HCT116 (cell line): ENCODE measurements around the gene NCAPG2. TPM values are rescaled to one million over a fixed set of nuclear protein-coding genes. Genes with fewer than 3 reads are reported as not detected.

Experiments used
- ATAC-seq: fragments of 200-7000 bp; cut with Tn5 transposase; 2 replicates; pipeline ENCODE4 v1.9.1; 2020; ENCODE audit warnings: mild to moderate bottlenecking, moderate library complexity
- BruUV-seq: library from RNA; stranded (reverse); fragments of 400-500 nt; replicated peaks from 2 replicates; lab custom pipeline; 2021; lab: Mats Ljungman, UMichigan
- CTCF ChIA-PET: fragments of 300-600 bp; sonication (Branson Sonifier 250); formaldehyde crosslinking; loops from one replicate; lab custom pipeline; 2021; ENCODE audit warnings: antibody characterized with exemption; lab: Charles Lee
- POLR2A ChIA-PET: fragments of 300-600, 350-600 bp; sonication (Branson Sonifier 250); formaldehyde crosslinking; loops from one replicate; lab custom pipeline; 2021; ENCODE audit warnings: antibody characterized with exemption; lab: Charles Lee
- RAD21 ChIA-PET, 2 experiments: fragments of 300-600 bp; sonication (Branson Sonifier 250); formaldehyde crosslinking; loops; one replicate each; lab custom pipeline; 2023; ENCODE audit warnings: low total read pairs in 2 of 2; ENCODE audit not compliant: uncharacterized antibody in 2 of 2, unreplicated experiment in 2 of 2, low non-redundant PET in 1 of 2; lab: Charles Lee
- DNase-seq: peaks from one replicate; pipeline ENCODE4 v3.0.0-alpha.2; 2010; ENCODE audit warnings: low read depth, low spot score
- H2AFZ ChIP-seq: fragments of 200-600 bp; shearing (Covaris generic), sonication (generic); 2 replicates; pipeline ENCODE4 v1.6.1; 2017; ENCODE audit warnings: low read depth, mixed run types, mixed read lengths, antibody characterized with exemption, low read length; ENCODE audit not compliant: poor library complexity, severe bottlenecking
- H3K27ac ChIP-seq: 2 replicates; pipeline ENCODE4 v1.5.1; 2012; ENCODE audit warnings: low read depth, low read length
- H3K27me3 ChIP-seq: fragments of 200-600 bp; sonication (generic); 2 replicates; pipeline ENCODE4 v1.6.1; 2016; ENCODE audit warnings: mixed run types, low read length, mixed read lengths; ENCODE audit not compliant: insufficient read depth
- H3K36me3 ChIP-seq, 2 experiments: fragments of 200-500 bp in 1 of 2; fragments of 200-600 bp in 1 of 2; sonication (Bioruptor generic) in 1 of 2; sonication (generic) in 1 of 2; 2 replicates each; pipeline versions ENCODE4 v1.5.1 to v1.6.1; 2014 to 2016; ENCODE audit warnings: low read length in 2 of 2, inconsistent platforms in 1 of 2, mixed read lengths in 1 of 2, mixed run types in 1 of 2; ENCODE audit not compliant: insufficient read depth in 2 of 2, control insufficient read depth in 1 of 2
- H3K4me1 ChIP-seq, 2 experiments: fragments of 200-600 bp in 1 of 2; sonication (generic) in 1 of 2; 2 replicates each; pipeline versions ENCODE4 v1.5.1 to v1.6.1; 2012 to 2017; ENCODE audit warnings: low read length in 2 of 2, inconsistent platforms in 1 of 2, mild to moderate bottlenecking in 1 of 2, mixed read lengths in 1 of 2, mixed run types in 1 of 2, moderate library complexity in 1 of 2; ENCODE audit not compliant: insufficient read depth in 2 of 2, control insufficient read depth in 1 of 2
- H3K4me2 ChIP-seq: fragments of 200-600 bp; sonication (generic); 2 replicates; pipeline ENCODE4 v1.6.1; 2017; ENCODE audit warnings: mixed run types, low read length, mixed read lengths
- H3K4me3 ChIP-seq, 2 experiments: fragments of 200-600 bp in 1 of 2; sonication (generic) in 1 of 2; replicated peaks in 1 of 2; 2 replicates each; pipeline ENCODE4 v1.5.1; 2011 to 2016; ENCODE audit warnings: low read length in 2 of 2, control low read depth in 1 of 2, low read depth in 1 of 2, mild to moderate bottlenecking in 1 of 2, mixed read lengths in 1 of 2, mixed run types in 1 of 2
- H3K79me2 ChIP-seq: fragments of 200-600 bp; sonication (generic); 2 replicates; pipeline ENCODE4 v1.6.1; 2017; ENCODE audit warnings: mild to moderate bottlenecking, mixed run types, low read length, moderate library complexity, mixed read lengths; ENCODE audit not compliant: insufficient read depth
- H3K9ac ChIP-seq: fragments of 200-600 bp; sonication (generic); 2 replicates; pipeline ENCODE4 v1.6.1; 2016; ENCODE audit warnings: low read length, mixed read lengths
- H3K9me2 ChIP-seq: fragments of 200-600 bp; sonication (generic), shearing (Covaris generic); 2 replicates; pipeline ENCODE4 v1.6.1; 2017; ENCODE audit warnings: mixed run types, mild to moderate bottlenecking, moderate library complexity; ENCODE audit not compliant: insufficient read depth
- H3K9me3 ChIP-seq, 2 experiments: fragments of 200-500 bp in 1 of 2; fragments of 200-600 bp in 1 of 2; sonication (Bioruptor generic) in 1 of 2; sonication (generic) in 1 of 2; 2 replicates each; pipeline ENCODE4 v1.6.1; 2014 to 2017; ENCODE audit warnings: low read length in 2 of 2, mixed read lengths in 2 of 2, inconsistent platforms in 1 of 2, low read depth in 1 of 2, mild to moderate bottlenecking in 1 of 2, mixed run types in 1 of 2, moderate library complexity in 1 of 2; ENCODE audit not compliant: control insufficient read depth in 1 of 2, insufficient read depth in 1 of 2
- H4K20me1 ChIP-seq: fragments of 200-600 bp; sonication (generic), shearing (Covaris generic); 2 replicates; pipeline ENCODE4 v1.6.1; 2017; ENCODE audit warnings: mixed run types, mild to moderate bottlenecking, moderate library complexity; ENCODE audit not compliant: insufficient read depth
- CEBPB ChIP-seq: IDR thresholded peaks from 2 replicates; pipeline ENCODE4 v1.6.1; 2012; ENCODE audit warnings: low read depth
- CTCF ChIP-seq, 3 experiments: fragments of 200-600 bp in 1 of 3; sonication (generic) in 1 of 3; IDR thresholded peaks in 2 of 3; conservative IDR thresholded peaks in 1 of 3; 2 replicates each; pipeline ENCODE4 v1.5.1; 2012 to 2017; ENCODE audit warnings: low read depth in 2 of 3, low read length in 2 of 3, antibody characterized with exemption in 1 of 3, borderline replicate concordance in 1 of 3, control low read depth in 1 of 3, mild to moderate bottlenecking in 1 of 3, mixed read lengths in 1 of 3, mixed run types in 1 of 3, moderate library complexity in 1 of 3; ENCODE audit not compliant: insufficient read depth in 1 of 3
- EGR1 ChIP-seq: IDR thresholded peaks from 2 replicates; pipeline ENCODE4 v1.6.1; 2012; ENCODE audit warnings: low read depth
- EZH2phosphoT487 ChIP-seq: fragments of 200-600 bp; IDR thresholded peaks from 2 replicates; pipeline ENCODE4 v1.6.1; 2018; ENCODE audit warnings: antibody characterized with exemption, borderline replicate concordance
- JUND ChIP-seq: IDR thresholded peaks from 2 replicates; pipeline ENCODE4 v1.6.1; 2012
- RAD21 ChIP-seq: IDR thresholded peaks from 2 replicates; pipeline ENCODE4 v1.6.1; 2012; ENCODE audit warnings: low read depth, mild to moderate bottlenecking
- TCF7L2 ChIP-seq: IDR thresholded peaks from 2 replicates; pipeline ENCODE4 v1.7.0; 2011; ENCODE audit warnings: borderline replicate concordance, inconsistent platforms; ENCODE audit not compliant: insufficient read depth, insufficient read length; ENCODE audit errors: extremely low read depth
- ZBTB33 ChIP-seq: IDR thresholded peaks from 2 replicates; pipeline ENCODE4 v1.6.1; 2011; ENCODE audit warnings: mild to moderate bottlenecking, low read length, moderate library complexity; ENCODE audit not compliant: insufficient replicate concordance; ENCODE audit errors: extremely low read depth
- ZFX ChIP-seq: fragments of 450-650 bp; IDR thresholded peaks from 2 replicates; pipeline ENCODE4 v1.6.1; 2017
- ZNF274 ChIP-seq: fragments of 200-500 bp; sonication (Bioruptor generic); IDR thresholded peaks from 2 replicates; pipeline ENCODE4 v1.6.1; 2014; ENCODE audit warnings: mild to moderate bottlenecking, low read depth, low read length, inconsistent platforms
- intact Hi-C: fragments of 100-400 bp; cut with micrococcal nuclease; formaldehyde crosslinking; loops from 2 replicates; pipeline ENCODE4 v1.10.0; 2022
- total RNA-seq: library from RNA; stranded (reverse); gene quantifications from one replicate; pipeline ENCODE4 v1.2.1, GENCODE V29; 2021; ENCODE audit not compliant: unreplicated experiment

Gene NCAPG2
- total RNA-seq, 1 experiment from 2014 or later, result 73.1 TPM

- intact Hi-C loops, result no loop called here
- Histone ChIP-seq H2AFZ (no peak overlapping the region), H3K4me2 (no peak overlapping the region), H3K36me3 (no peaks in the 10 kb centered on the region), H3K79me2 (no peaks in the 10 kb centered on the region), H3K27me3 (peaks cover under 1% of the 10 kb centered on the region; the same call in 1 of the 2 replicates), H3K4me3 (no peak overlapping the region), H3K9me3 (peaks cover 0 to 3% of the 10 kb centered on the region in 2 experiments; a peak in 2 of 4 replicates), H3K9ac (no peak overlapping the region), H4K20me1 (no peaks in the 10 kb centered on the region), H3K4me1 (no peaks in the 10 kb centered on the region; a peak in 1 of 4 replicates), H3K27ac (no peak overlapping the region), H3K9me2 (no peaks in the 10 kb centered on the region)
- CTCF ChIA-PET, result no interaction called here
- RAD21 ChIA-PET, result no interaction called here
- TF ChIP-seq ZBTB33 (no peak), TCF7L2 (no peak), EZH2phosphoT487 (no peak), CEBPB (no peak), ZNF274 (no peak), ZFX (no peak), RAD21 (no peak), JUND (no peak), EGR1 (no peak), CTCF (IDR thresholded peaks at IDR 0.05 in 2 of 3, conservative IDR thresholded peaks at IDR 0.05 in 1 of 3; ENCODE audit: borderline replicate concordance in 1 of 3, insufficient read depth in 1 of 3, low read depth in 2 of 3, low read length in 2 of 3) (no peak)
- DNase-seq (no peak), ATAC-seq (no peak)
- no TSS peak for BruUV-seq
- POLR2A ChIA-PET, result no interaction called here
Observed at GRCh38 chr7:158589653-158590052, 115.0 kb downstream of the NCAPG2 start.
